Bronchial epithelial cell (primary cell): ENCODE measurements around the gene LMX1B. TPM values are rescaled to one million over a fixed set of nuclear protein-coding genes. Genes with fewer than 3 reads are reported as not detected.

Experiments
- DNase-seq: peaks from one replicate; pipeline ENCODE4 v3.0.0-alpha.2; 2010; ENCODE audit warnings: low read depth
- FAIRE-seq: peaks from 2 replicates; lab custom pipeline; 2011; peaks lifted over from hg19 to GRCh38; lab: Jason Lieb, UNC
- H3K27me3 ChIP-seq: 2 replicates; pipeline ENCODE4 v1.5.1; 2011; ENCODE audit warnings: low read length; ENCODE audit not compliant: control insufficient read depth, insufficient read depth
- H3K36me3 ChIP-seq: 2 replicates; pipeline ENCODE4 v1.5.1; 2011; ENCODE audit warnings: low read length; ENCODE audit not compliant: control insufficient read depth, insufficient read depth
- H3K4me3 ChIP-seq: 2 replicates; pipeline ENCODE4 v1.5.1; 2011; ENCODE audit warnings: mild to moderate bottlenecking, low read depth, low read length, control low read depth
- total RNA-seq: library from RNA; depleted of rRNA; stranded (reverse); fragments of >200 nt; gene quantifications from 2 replicates; pipeline ENCODE4 v1.2.1, GENCODE V29; 2014
- TF ChIP-seq, protein P1 (sequence below): IDR thresholded peaks from 2 replicates; pipeline ENCODE4 v1.5.1; 2011; ENCODE audit warnings: mild to moderate bottlenecking, moderate library complexity, low read length, control low read depth, inconsistent platforms; ENCODE audit not compliant: insufficient read depth, severe bottlenecking

The LMX1B gene
- total RNA-seq, 1 donor from 2014 or later, result not detected

DNA sequence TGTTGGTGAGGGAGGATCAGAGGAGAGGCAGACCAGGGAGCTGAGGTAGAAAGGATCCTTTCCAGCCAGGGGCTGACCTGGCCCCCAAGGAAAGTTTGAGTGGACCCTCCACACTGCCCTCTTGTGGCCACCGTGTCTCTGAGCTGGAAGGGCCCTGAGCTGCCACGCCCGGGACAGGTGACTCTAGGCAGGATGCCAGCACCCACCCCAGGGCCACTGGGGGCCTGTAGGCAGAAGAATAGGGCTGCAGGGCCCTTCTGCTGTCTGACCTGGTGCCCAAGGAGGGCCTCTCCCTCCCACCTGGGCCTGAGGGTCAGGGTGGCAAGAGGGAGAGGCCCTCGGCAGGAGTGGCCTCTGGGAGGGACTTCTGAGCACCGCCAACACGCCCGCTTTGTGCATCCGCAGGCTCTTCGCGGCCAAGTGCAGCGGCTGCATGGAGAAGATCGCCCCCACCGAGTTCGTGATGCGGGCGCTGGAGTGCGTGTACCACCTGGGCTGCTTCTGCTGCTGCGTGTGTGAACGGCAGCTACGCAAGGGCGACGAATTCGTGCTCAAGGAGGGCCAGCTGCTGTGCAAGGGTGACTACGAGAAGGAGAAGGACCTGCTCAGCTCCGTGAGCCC, 76.8 kb downstream of the LMX1B start:
- no peak overlapping the region for H3K4me3 ChIP-seq
- peaks cover 4% of the 10 kb centered on the region for H3K27me3 ChIP-seq
- FAIRE-seq (no peak), DNase-seq (peak; percentile 25)
- no peaks in the 10 kb centered on the region for H3K36me3 ChIP-seq
- TF ChIP-seq, protein P1, sequence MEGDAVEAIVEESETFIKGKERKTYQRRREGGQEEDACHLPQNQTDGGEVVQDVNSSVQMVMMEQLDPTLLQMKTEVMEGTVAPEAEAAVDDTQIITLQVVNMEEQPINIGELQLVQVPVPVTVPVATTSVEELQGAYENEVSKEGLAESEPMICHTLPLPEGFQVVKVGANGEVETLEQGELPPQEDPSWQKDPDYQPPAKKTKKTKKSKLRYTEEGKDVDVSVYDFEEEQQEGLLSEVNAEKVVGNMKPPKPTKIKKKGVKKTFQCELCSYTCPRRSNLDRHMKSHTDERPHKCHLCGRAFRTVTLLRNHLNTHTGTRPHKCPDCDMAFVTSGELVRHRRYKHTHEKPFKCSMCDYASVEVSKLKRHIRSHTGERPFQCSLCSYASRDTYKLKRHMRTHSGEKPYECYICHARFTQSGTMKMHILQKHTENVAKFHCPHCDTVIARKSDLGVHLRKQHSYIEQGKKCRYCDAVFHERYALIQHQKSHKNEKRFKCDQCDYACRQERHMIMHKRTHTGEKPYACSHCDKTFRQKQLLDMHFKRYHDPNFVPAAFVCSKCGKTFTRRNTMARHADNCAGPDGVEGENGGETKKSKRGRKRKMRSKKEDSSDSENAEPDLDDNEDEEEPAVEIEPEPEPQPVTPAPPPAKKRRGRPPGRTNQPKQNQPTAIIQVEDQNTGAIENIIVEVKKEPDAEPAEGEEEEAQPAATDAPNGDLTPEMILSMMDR, result peak; percentile 90

- H3K27me3 ChIP-seq, result peaks cover 2% of the 10 kb centered on the region
- TF ChIP-seq, protein P1, result no peak
- FAIRE-seq (peak; percentile 93), DNase-seq (no peak)
- no peaks in the 10 kb centered on the region for H3K36me3 ChIP-seq
- no peak overlapping the region for H3K4me3 ChIP-seq
These were observed 78.5 kb downstream of the LMX1B start for GRCh38 chr9:126692041-126692758.

DNA sequence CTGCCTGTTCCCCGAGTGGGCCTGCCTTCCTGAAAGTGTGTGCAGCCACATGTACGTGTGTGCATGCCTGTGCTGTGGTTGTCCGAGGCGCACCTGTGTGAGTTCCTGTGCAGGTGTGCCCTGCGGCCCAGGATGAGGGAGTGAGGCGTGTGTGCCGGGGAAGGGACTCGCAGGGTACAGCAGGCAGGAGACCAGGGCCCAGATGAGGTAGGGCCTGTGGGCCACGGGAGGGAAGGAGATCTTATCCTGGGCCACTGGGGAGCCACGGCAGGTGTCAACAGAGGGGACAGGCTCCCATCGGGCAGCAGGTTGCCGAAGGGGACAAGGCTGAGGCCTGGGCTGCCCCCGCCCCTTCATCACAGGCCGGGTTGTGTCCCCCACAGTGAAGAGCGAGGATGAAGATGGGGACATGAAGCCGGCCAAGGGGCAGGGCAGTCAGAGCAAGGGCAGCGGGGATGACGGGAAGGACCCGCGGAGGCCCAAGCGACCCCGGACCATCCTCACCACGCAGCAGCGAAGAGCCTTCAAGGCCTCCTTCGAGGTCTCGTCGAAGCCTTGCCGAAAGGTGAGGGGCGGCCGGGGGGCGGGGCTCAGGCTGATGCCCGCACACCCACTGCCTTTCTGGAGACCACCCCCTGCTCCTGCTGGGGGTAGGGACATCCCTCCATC, 79.2 kb downstream of the LMX1B start:
- FAIRE-seq (no peak), DNase-seq (no peak)
- no peak overlapping the region for H3K4me3 ChIP-seq
- TF ChIP-seq, protein P1, result no peak
- no peaks in the 10 kb centered on the region for H3K36me3 ChIP-seq
- peaks cover 2% of the 10 kb centered on the region for H3K27me3 ChIP-seq

DNA sequence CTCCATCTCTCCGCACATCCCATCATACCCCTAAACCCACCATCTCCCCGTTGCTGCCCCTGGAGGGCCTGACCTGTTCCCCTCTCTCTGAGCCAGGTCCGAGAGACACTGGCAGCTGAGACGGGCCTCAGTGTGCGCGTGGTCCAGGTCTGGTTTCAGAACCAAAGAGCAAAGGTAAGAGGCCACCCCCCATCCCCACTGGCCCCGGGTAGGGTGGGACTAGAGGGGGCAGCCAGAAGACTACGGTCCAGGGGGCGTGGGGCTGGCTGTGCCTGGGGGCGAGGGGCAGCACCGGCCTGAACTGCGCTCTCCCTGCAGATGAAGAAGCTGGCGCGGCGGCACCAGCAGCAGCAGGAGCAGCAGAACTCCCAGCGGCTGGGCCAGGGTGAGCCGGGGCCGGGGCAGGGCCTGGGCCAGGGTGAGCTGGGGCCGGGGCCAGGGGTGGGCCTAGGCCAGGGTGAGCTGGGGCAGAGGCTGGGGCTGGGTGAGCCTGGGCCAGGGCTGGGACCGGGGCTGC, 79.8 kb downstream of the LMX1B start:
- DNase-seq (no peak), FAIRE-seq (no peak)
- TF ChIP-seq, protein P1, result no peak
- peaks cover 2% of the 10 kb centered on the region for H3K27me3 ChIP-seq
- H3K4me3 ChIP-seq, result no peak overlapping the region
- H3K36me3 ChIP-seq, result no peaks in the 10 kb centered on the region

GRCh38 chr9:126694206-126695081, 80.7 kb downstream of the LMX1B start:
- Histone ChIP-seq H3K4me3 (no peak overlapping the region), H3K27me3 (peaks cover 2% of the 10 kb centered on the region), H3K36me3 (no peaks in the 10 kb centered on the region)
- FAIRE-seq (no peak), DNase-seq (peak; percentile 51)
- TF ChIP-seq, protein P1, result no peak
